ENCODE results near the gene CBLB.
"Not testable (repeated sequence)": the region's sequence is repeated elsewhere in the genome, so short reads cannot be mapped to it uniquely, and the experiment has no call there.

CBLB gene

GRCh38 chr3:105764378-105765307, 104.2 kb downstream of the CBLB start:
- Histone ChIP-seq H3K36me3 (ENCODE audit: insufficient read depth, low read length) (peaks cover 15% of the 10 kb centered on the region), H3K9ac (ENCODE audit: low read depth, low read length) (no peak overlapping the region), H3K4me3 (ENCODE audit: low read length) (no peak overlapping the region), H3K4me1 (ENCODE audit: control insufficient read depth, insufficient read depth, low read length) (no peaks in the 10 kb centered on the region), H3K27me3 (ENCODE audit: control insufficient read depth, insufficient read depth, low read length) (no peaks in the 10 kb centered on the region), H3K9me3 (replicated peaks; ENCODE audit: low read length) (no peaks in the 10 kb centered on the region), H3K4me2 (ENCODE audit: low read length) (no peak overlapping the region)

- Histone ChIP-seq H3K4me2 (ENCODE audit: low read length) (no peak overlapping the region), H3K4me1 (ENCODE audit: control insufficient read depth, insufficient read depth, low read length) (no peaks in the 10 kb centered on the region), H3K9me3 (replicated peaks; ENCODE audit: low read length) (no peaks in the 10 kb centered on the region), H3K9ac (ENCODE audit: low read depth, low read length) (no peak overlapping the region), H3K36me3 (ENCODE audit: insufficient read depth, low read length) (peaks cover 21% of the 10 kb centered on the region), H3K4me3 (ENCODE audit: low read length) (no peak overlapping the region), H3K27me3 (ENCODE audit: control insufficient read depth, insufficient read depth, low read length) (no peaks in the 10 kb centered on the region)
Observed at GRCh38 chr3:105763659-105764036, 105.2 kb downstream of the CBLB start.

- peaks cover 24% of the 10 kb centered on the region for H3K36me3 ChIP-seq (ENCODE audit: insufficient read depth, low read length)
- no peak overlapping the region for H3K4me2 ChIP-seq (ENCODE audit: low read length)
- no peaks in the 10 kb centered on the region for H3K27me3 ChIP-seq (ENCODE audit: control insufficient read depth, insufficient read depth, low read length)
- no peak overlapping the region for H3K9ac ChIP-seq (ENCODE audit: low read depth, low read length)
- no peaks in the 10 kb centered on the region for H3K9me3 ChIP-seq (replicated peaks; ENCODE audit: low read length)
- H3K4me1 ChIP-seq (ENCODE audit: control insufficient read depth, insufficient read depth, low read length), result no peaks in the 10 kb centered on the region
- no peak overlapping the region for H3K4me3 ChIP-seq (ENCODE audit: low read length)
Observed at GRCh38 chr3:105762749-105763658, 105.8 kb downstream of the CBLB start.

- not testable (repeated sequence) for H3K9me3 ChIP-seq (replicated peaks; ENCODE audit: low read length); H3K4me2 ChIP-seq (ENCODE audit: low read length); H3K4me3 ChIP-seq (ENCODE audit: low read length); H3K4me1 ChIP-seq (ENCODE audit: control insufficient read depth, insufficient read depth, low read length); H3K9ac ChIP-seq (ENCODE audit: low read depth, low read length); H3K27me3 ChIP-seq (ENCODE audit: control insufficient read depth, insufficient read depth, low read length)
- peaks cover 24% of the 10 kb centered on the region for H3K36me3 ChIP-seq (ENCODE audit: insufficient read depth, low read length)
Observed at GRCh38 chr3:105762214-105762613, 106.6 kb downstream of the CBLB start.

GRCh38 chr3:105759442-105760078, 109.3 kb downstream of the CBLB start:
- H3K9me3 ChIP-seq (replicated peaks; ENCODE audit: low read length), result no peaks in the 10 kb centered on the region
- H3K36me3 ChIP-seq (ENCODE audit: insufficient read depth, low read length), result peaks cover 22% of the 10 kb centered on the region
- H3K27me3 ChIP-seq (ENCODE audit: control insufficient read depth, insufficient read depth, low read length), result no peaks in the 10 kb centered on the region
- H3K4me2 ChIP-seq (ENCODE audit: low read length), result no peak overlapping the region
- no peak overlapping the region for H3K4me3 ChIP-seq (ENCODE audit: low read length)
- no peak overlapping the region for H3K9ac ChIP-seq (ENCODE audit: low read depth, low read length)
- no peaks in the 10 kb centered on the region for H3K4me1 ChIP-seq (ENCODE audit: control insufficient read depth, insufficient read depth, low read length)

GRCh38 chr3:105758451-105758850, 110.4 kb downstream of the CBLB start:
- Histone ChIP-seq H3K9me3 (replicated peaks; ENCODE audit: low read length) (no peaks in the 10 kb centered on the region), H3K4me1 (ENCODE audit: control insufficient read depth, insufficient read depth, low read length) (no peaks in the 10 kb centered on the region), H3K36me3 (ENCODE audit: insufficient read depth, low read length) (peaks cover 18% of the 10 kb centered on the region), H3K27me3 (ENCODE audit: control insufficient read depth, insufficient read depth, low read length) (no peaks in the 10 kb centered on the region), H3K4me3 (ENCODE audit: low read length) (no peak overlapping the region), H3K9ac (ENCODE audit: low read depth, low read length) (no peak overlapping the region), H3K4me2 (ENCODE audit: low read length) (no peak overlapping the region)

GRCh38 chr3:105755121-105755886, 113.5 kb downstream of the CBLB start:
- H3K9me3 ChIP-seq (replicated peaks; ENCODE audit: low read length), result no peaks in the 10 kb centered on the region
- no peaks in the 10 kb centered on the region for H3K27me3 ChIP-seq (ENCODE audit: control insufficient read depth, insufficient read depth, low read length)
- peaks cover 17% of the 10 kb centered on the region for H3K36me3 ChIP-seq (ENCODE audit: insufficient read depth, low read length)
- no peak overlapping the region for H3K4me3 ChIP-seq (ENCODE audit: low read length)
- peaks cover 12% of the 10 kb centered on the region for H3K4me1 ChIP-seq (ENCODE audit: control insufficient read depth, insufficient read depth, low read length)
- no peak overlapping the region for H3K9ac ChIP-seq (ENCODE audit: low read depth, low read length)
- no peak overlapping the region for H3K4me2 ChIP-seq (ENCODE audit: low read length)

- Histone ChIP-seq H3K27me3 (ENCODE audit: control insufficient read depth, insufficient read depth, low read length) (no peaks in the 10 kb centered on the region), H3K9ac (ENCODE audit: low read depth, low read length) (no peak overlapping the region), H3K4me1 (ENCODE audit: control insufficient read depth, insufficient read depth, low read length) (peaks cover 15% of the 10 kb centered on the region), H3K9me3 (replicated peaks; ENCODE audit: low read length) (no peaks in the 10 kb centered on the region), H3K4me2 (ENCODE audit: low read length) (no peak overlapping the region), H3K4me3 (ENCODE audit: low read length) (no peak overlapping the region), H3K36me3 (ENCODE audit: insufficient read depth, low read length) (peaks cover 7% of the 10 kb centered on the region)
Observed at GRCh38 chr3:105752791-105753415, 115.9 kb downstream of the CBLB start.

- H3K4me3 ChIP-seq (ENCODE audit: low read length), result no peak overlapping the region
- H3K9me3 ChIP-seq (replicated peaks; ENCODE audit: low read length), result no peaks in the 10 kb centered on the region
- H3K4me2 ChIP-seq (ENCODE audit: low read length), result no peak overlapping the region
- no peak overlapping the region for H3K9ac ChIP-seq (ENCODE audit: low read depth, low read length)
- H3K36me3 ChIP-seq (ENCODE audit: insufficient read depth, low read length), result peaks cover 19% of the 10 kb centered on the region
- H3K4me1 ChIP-seq (ENCODE audit: control insufficient read depth, insufficient read depth, low read length), result peaks cover 24% of the 10 kb centered on the region
- no peaks in the 10 kb centered on the region for H3K27me3 ChIP-seq (ENCODE audit: control insufficient read depth, insufficient read depth, low read length)
Observed at GRCh38 chr3:105747696-105748095, 121.1 kb downstream of the CBLB start.

- Histone ChIP-seq H3K36me3 (ENCODE audit: insufficient read depth, low read length) (peaks cover 21% of the 10 kb centered on the region), H3K9me3 (replicated peaks; ENCODE audit: low read length) (no peaks in the 10 kb centered on the region), H3K27me3 (ENCODE audit: control insufficient read depth, insufficient read depth, low read length) (no peaks in the 10 kb centered on the region), H3K4me1 (ENCODE audit: control insufficient read depth, insufficient read depth, low read length) (peaks cover 19% of the 10 kb centered on the region), H3K4me2 (ENCODE audit: low read length) (no peak overlapping the region), H3K9ac (ENCODE audit: low read depth, low read length) (peak overlapping the region; percentile 18), H3K4me3 (ENCODE audit: low read length) (no peak overlapping the region)
Observed at GRCh38 chr3:105747060-105747541, 121.7 kb downstream of the CBLB start.
